CD1c-positive myeloid dendritic cell (primary cell): ENCODE data around the gene EHF.
"Not testable (repeated sequence)": the region's sequence is repeated elsewhere in the genome, so short reads cannot be mapped to it uniquely, and the experiment has no call there.

Experiments
- DNase-seq: peaks from one replicate; pipeline ENCODE4 v3.0.0-alpha.2; 2016; ENCODE audit errors: extremely low spot score

The EHF gene

GRCh38 chr11:34620820-34621792 lies at the start of gene EHF:
Gene EHF (plus strand): TSS chr11:34621093. CDS start chr11:34642631, 21,538 bp downstream.
- DNase-seq: no peak

- no peak for DNase-seq
These were observed 47.4 kb upstream of the EHF start for GRCh38 chr11:34573537-34573936.

- DNase-seq: no peak
These were observed 45.6 kb upstream of the EHF start for GRCh38 chr11:34575261-34575660.

- DNase-seq: no peak
These were observed 45.2 kb upstream of the EHF start for GRCh38 chr11:34575671-34576070.

- DNase-seq: no peak
These were observed 44.6 kb upstream of the EHF start for GRCh38 chr11:34576331-34576730.

GRCh38 chr11:34583818-34584217 lies 37.1 kb upstream of the EHF start:
- DNase-seq: no peak

- peak; percentile 43 for DNase-seq
These were observed 35.6 kb upstream of the EHF start for GRCh38 chr11:34585304-34585734.

- DNase-seq: peak; percentile 71
These were observed 35.0 kb upstream of the EHF start for GRCh38 chr11:34585735-34586487.

- no peak for DNase-seq
These were observed 34.2 kb upstream of the EHF start for GRCh38 chr11:34586488-34587281.

- no peak for DNase-seq
These were observed 33.6 kb upstream of the EHF start for GRCh38 chr11:34587282-34587677.

- no peak for DNase-seq
These were observed 32.9 kb upstream of the EHF start for GRCh38 chr11:34588023-34588422.

- no peak for DNase-seq
These were observed 32.2 kb upstream of the EHF start for GRCh38 chr11:34588701-34589100.

- DNase-seq: not testable (repeated sequence)
These were observed 31.7 kb upstream of the EHF start for GRCh38 chr11:34589177-34589576.

GRCh38 chr11:34593085-34593484 lies 27.8 kb upstream of the EHF start:
- DNase-seq: peak; percentile 36

- DNase-seq: no peak
These were observed 26.3 kb upstream of the EHF start for GRCh38 chr11:34594603-34595002.

- DNase-seq: no peak
These were observed 25.5 kb upstream of the EHF start for GRCh38 chr11:34595391-34595790.

GRCh38 chr11:34595960-34596644 lies 24.8 kb upstream of the EHF start:
- DNase-seq: no peak

- DNase-seq: no peak
These were observed 21.4 kb upstream of the EHF start for GRCh38 chr11:34599406-34599945.

GRCh38 chr11:34600339-34601084 lies 20.4 kb upstream of the EHF start:
- DNase-seq: peak; percentile 47

GRCh38 chr11:34601085-34601444 lies 19.8 kb upstream of the EHF start:
- no peak for DNase-seq
